ENCODE results near the gene ART1.

ART1 gene

GRCh38 chr11:3655547-3655946, 10.6 kb downstream of the ART1 start:
- TF ChIP-seq, protein P1, sequence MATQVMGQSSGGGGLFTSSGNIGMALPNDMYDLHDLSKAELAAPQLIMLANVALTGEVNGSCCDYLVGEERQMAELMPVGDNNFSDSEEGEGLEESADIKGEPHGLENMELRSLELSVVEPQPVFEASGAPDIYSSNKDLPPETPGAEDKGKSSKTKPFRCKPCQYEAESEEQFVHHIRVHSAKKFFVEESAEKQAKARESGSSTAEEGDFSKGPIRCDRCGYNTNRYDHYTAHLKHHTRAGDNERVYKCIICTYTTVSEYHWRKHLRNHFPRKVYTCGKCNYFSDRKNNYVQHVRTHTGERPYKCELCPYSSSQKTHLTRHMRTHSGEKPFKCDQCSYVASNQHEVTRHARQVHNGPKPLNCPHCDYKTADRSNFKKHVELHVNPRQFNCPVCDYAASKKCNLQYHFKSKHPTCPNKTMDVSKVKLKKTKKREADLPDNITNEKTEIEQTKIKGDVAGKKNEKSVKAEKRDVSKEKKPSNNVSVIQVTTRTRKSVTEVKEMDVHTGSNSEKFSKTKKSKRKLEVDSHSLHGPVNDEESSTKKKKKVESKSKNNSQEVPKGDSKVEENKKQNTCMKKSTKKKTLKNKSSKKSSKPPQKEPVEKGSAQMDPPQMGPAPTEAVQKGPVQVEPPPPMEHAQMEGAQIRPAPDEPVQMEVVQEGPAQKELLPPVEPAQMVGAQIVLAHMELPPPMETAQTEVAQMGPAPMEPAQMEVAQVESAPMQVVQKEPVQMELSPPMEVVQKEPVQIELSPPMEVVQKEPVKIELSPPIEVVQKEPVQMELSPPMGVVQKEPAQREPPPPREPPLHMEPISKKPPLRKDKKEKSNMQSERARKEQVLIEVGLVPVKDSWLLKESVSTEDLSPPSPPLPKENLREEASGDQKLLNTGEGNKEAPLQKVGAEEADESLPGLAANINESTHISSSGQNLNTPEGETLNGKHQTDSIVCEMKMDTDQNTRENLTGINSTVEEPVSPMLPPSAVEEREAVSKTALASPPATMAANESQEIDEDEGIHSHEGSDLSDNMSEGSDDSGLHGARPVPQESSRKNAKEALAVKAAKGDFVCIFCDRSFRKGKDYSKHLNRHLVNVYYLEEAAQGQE (IDR thresholded peaks at IDR 0.05; ENCODE audit: insufficient read depth in 1 of 2, low read depth in 2 of 2, low read length in 2 of 2), result no peak
- no peak for TF ChIP-seq FOXP2 (optimal IDR thresholded peaks at IDR 0.05; ENCODE audit: borderline replicate concordance, extremely low read depth, extremely low read length, insufficient read depth)
- no peak for TF ChIP-seq TAF1 (IDR thresholded peaks at IDR 0.05; ENCODE audit: borderline replicate concordance, insufficient read depth, low read length)
- TF ChIP-seq POLR2AphosphoS5 (IDR thresholded peaks at IDR 0.05; ENCODE audit: low read depth, low read length), result no peak
- no peak for TF ChIP-seq SIN3A (IDR thresholded peaks at IDR 0.05; ENCODE audit: borderline replicate concordance, insufficient read depth, low read length)

GRCh38 chr11:3658252-3658651, 13.3 kb downstream of the ART1 start:
- TF ChIP-seq SIN3A (IDR thresholded peaks at IDR 0.05; ENCODE audit: borderline replicate concordance, insufficient read depth, low read length) (no peak), TAF1 (IDR thresholded peaks at IDR 0.05; ENCODE audit: borderline replicate concordance, insufficient read depth, low read length) (no peak), FOXP2 (optimal IDR thresholded peaks at IDR 0.05; ENCODE audit: borderline replicate concordance, extremely low read depth, extremely low read length, insufficient read depth) (no peak), POLR2AphosphoS5 (IDR thresholded peaks at IDR 0.05; ENCODE audit: low read depth, low read length) (no peak)
- TF ChIP-seq, protein P1 (IDR thresholded peaks at IDR 0.05; ENCODE audit: insufficient read depth in 1 of 2, low read depth in 2 of 2, low read length in 2 of 2), result no peak

- TF ChIP-seq FOXP2 (optimal IDR thresholded peaks at IDR 0.05; ENCODE audit: borderline replicate concordance, extremely low read depth, extremely low read length, insufficient read depth) (no peak), SIN3A (IDR thresholded peaks at IDR 0.05; ENCODE audit: borderline replicate concordance, insufficient read depth, low read length) (no peak), POLR2AphosphoS5 (IDR thresholded peaks at IDR 0.05; ENCODE audit: low read depth, low read length) (no peak), TAF1 (IDR thresholded peaks at IDR 0.05; ENCODE audit: borderline replicate concordance, insufficient read depth, low read length) (no peak)
- TF ChIP-seq, protein P1 (IDR thresholded peaks at IDR 0.05; ENCODE audit: insufficient read depth in 1 of 2, low read depth in 2 of 2, low read length in 2 of 2), result no peak
These were observed 14.9 kb downstream of the ART1 start for GRCh38 chr11:3659595-3660515.

DNA sequence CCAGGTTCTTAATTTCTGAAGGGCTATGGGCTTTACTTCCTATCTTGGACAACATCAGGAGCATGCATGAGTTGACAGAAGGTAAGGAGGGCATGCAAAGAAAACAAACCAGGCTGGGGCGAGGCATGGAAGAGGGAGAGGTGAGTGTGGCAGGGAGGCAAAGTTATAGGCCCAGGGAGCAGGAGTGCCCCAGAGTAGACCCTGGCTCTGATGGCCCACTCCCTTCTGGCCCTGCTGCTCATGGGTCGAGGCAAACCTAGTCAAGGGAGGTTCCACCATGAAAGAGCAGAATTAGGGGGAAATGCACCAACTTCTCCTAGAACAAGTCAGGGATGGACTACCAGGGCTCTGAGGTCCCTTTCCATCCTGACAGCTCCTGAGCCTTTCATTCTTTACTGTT, 16.0 kb downstream of the ART1 start:
- TF ChIP-seq, protein P1 (IDR thresholded peaks at IDR 0.05; ENCODE audit: insufficient read depth in 1 of 2, low read depth in 2 of 2, low read length in 2 of 2), result no peak
- no peak for TF ChIP-seq TAF1 (IDR thresholded peaks at IDR 0.05; ENCODE audit: borderline replicate concordance, insufficient read depth, low read length)
- TF ChIP-seq POLR2AphosphoS5 (IDR thresholded peaks at IDR 0.05; ENCODE audit: low read depth, low read length), result no peak
- no peak for TF ChIP-seq SIN3A (IDR thresholded peaks at IDR 0.05; ENCODE audit: borderline replicate concordance, insufficient read depth, low read length)
- no peak for TF ChIP-seq FOXP2 (optimal IDR thresholded peaks at IDR 0.05; ENCODE audit: borderline replicate concordance, extremely low read depth, extremely low read length, insufficient read depth)
